NCI-H345 treated with DMSO at 0.1 percent for 48 hours (cell line): Measurements from ENCODE around the gene RASGEF1C.
"Not testable (repeated sequence)": the region's sequence is repeated elsewhere in the genome, so short reads cannot be mapped to it uniquely, and the experiment has no call there.

ENCODE experiments used
- DNase-seq: peaks from one replicate; lab custom pipeline; 2025; ENCODE audit not compliant: unreplicated experiment; lab: John Stamatoyannopoulos, UW

Gene RASGEF1C

DNA sequence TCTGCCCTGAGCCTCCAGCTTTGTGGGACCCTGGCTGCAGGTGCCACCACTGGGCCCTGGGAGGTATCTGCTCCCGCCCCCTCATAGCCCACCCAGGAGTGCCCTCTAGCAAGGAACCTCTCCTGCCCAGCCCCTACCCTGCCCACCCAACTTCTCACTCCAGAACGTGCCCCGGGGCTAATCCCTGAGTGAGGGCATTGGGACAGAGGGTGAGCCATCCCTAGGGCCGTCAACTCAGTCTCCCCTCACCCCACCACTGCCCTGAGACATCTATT, 2.7 kb upstream of the RASGEF1C start:
- no peak for DNase-seq

DNA sequence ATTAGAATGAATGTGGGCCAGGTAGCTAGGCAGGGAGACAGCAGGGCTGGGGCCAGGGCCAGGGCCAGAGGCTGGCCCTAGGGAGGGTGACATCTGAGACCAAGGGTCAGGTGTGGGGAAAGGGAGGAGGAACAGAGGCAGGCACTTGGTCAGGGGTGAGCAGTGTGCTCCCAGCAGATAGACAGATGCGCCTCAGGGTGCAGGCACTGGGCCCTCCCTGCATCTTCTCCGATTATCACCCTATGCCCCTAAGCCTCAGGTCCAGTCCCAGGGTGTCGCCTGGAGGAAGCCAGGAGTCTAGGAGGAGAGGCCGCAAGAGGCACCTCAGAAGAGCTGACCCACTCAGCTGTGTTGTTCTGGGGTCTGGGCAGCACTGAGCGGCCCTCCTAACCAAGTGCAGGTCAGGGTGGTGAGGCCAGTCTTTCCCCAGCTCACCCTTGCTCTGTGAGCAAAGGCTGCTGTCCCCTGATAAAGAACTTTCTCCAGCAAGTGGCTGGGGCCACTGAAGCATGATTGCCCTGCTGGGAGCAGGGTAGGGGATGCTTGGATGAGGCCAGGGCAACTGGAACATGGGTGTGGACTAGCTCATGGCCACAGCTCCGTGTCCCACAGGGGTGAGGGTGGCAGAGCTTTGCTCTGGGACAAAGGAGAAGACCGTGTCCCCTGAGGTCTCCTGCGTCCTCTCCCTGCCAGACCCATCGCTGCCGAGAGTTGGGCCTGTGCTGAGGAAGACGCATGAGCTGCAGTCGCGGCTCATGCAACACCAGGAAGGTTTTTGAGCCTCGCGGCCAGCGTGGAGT, 2.1 kb upstream of the RASGEF1C start:
- no peak for DNase-seq

DNA sequence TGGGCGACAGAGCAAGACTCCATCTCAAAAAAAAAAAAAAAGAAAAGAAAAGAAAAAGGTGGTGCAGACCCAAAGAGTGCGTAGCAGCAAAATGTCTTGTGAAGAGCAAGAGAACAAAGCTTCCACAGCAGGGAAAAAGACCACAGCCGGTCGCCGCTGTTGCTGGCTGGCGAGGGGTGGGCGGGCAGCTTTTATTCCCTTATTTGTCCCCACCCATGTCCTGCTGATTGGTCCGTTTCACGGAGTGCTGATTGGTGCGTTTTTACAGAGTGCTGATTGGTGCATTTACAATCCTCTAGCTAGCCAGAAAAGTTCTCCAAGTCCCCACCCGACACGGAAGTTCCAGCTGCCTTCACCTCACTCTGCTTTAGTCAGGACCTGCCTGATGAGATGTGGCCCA, 1.1 kb upstream of the RASGEF1C start:
- DNase-seq, result not testable (repeated sequence)

- DNase-seq, result no peak
Observed at GRCh38 chr5:180208435-180209081, 453 bp downstream of the RASGEF1C start.

DNA sequence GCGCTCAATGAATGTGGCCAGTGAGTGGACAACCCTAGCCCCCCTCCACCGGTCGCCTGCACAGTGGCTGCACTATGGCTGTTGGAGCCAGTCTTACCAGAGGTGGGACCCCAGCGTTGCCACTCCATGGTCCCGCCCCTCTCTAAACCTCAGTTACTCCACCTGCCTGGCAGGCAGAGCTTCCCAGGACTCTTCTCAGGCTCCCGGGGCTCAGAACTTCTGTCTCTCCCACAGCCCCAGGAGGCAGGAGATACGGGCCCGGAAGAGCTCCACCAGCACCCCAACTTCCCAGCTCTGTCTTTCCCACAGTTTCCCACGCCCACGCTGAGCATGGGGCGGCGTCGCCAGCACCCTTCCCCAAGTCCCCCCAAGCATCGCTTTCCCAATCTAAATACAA, 975 bp downstream of the RASGEF1C start:
- DNase-seq, result no peak

DNA sequence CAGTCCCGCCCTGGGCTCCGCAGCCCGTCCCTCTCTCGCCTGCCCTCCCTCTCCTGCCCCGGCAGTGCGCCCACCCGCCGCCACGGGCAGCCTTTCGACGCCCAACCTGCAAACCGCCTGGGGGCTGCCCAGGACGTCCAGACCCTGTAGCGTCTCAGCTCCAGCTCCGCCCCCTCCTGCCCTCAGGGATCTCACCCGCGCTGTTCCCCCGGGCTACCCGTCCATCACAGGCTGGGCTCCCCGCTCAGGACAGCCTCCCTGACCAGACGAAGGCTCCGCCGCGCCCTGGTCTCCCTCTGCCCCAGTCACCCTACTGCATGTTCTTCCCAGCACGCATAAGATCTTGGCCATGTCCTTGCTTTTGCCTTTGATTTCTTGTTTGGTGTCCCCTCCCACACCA, 1.4 kb downstream of the RASGEF1C start:
- DNase-seq, result no peak

- no peak for DNase-seq
Observed at GRCh38 chr5:180206993-180207392, 2.0 kb downstream of the RASGEF1C start.

DNA sequence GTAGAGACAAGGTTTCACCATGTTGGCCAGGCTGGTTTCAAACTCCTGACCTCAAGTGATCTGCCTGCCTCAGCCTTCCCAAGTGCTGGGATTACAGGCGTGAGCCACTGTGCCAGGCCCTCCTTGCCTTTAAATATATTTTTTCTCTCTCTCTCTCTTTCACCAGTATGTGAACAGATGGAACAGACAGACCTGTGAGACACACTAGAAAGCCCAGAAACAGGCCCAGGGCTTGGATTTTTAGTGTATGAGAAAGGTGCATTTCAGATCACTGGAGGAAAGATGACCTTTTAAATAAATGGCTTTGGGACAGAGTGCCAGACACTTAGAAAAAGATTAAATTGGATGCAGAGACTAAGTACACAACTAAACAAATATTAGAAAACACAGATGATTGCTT, 3.1 kb downstream of the RASGEF1C start:
- DNase-seq, result no peak

GRCh38 chr5:180204276-180204819, 4.7 kb downstream of the RASGEF1C start:
- DNase-seq, result no peak

- DNase-seq, result no peak
Observed at GRCh38 chr5:180202939-180203573, 6.0 kb downstream of the RASGEF1C start.

- peak; percentile 21 for DNase-seq
Observed at GRCh38 chr5:180201051-180201987, 7.7 kb downstream of the RASGEF1C start.

DNA sequence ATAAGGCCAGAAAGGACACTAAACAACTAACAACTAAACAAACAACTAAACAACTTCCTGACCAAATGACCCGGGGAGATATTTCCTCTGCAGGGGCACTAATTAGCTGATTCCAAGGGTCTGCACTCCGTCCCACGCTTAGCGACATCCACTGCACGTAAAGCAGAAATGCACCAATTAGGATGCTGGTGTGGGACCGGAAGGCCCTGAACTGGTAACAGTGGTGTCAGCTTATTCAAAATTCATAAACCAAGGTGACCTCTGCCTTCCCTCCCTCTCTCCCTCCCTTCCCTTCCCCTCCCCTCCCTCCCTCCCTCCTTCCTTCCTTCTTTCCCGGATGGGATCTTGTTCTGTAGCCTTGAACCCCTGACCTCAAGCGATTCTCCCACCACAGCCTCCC, 9.6 kb downstream of the RASGEF1C start:
- no peak for DNase-seq

DNA sequence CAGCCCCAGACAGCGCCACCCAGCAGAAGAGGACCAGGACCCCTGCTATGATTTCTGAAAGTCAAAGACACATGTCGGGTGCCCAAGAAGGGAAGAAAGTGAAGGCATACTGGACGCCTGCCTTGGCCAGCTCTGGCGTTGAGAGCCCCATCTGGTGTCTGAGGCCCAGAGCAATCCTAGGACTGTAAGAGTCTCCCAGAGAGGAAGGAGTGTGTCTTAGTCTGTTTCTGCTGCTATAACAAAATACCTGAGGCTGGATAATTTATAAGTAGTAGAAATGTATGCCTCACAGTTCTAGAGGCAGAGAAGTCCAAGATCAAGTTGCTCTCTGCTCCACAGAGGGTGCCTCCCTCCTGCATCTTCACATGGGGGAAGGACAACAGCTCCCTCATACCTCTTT, 10.8 kb downstream of the RASGEF1C start:
- no peak for DNase-seq

- DNase-seq, result no peak
Observed at GRCh38 chr5:180197016-180197702, 11.9 kb downstream of the RASGEF1C start.

DNA sequence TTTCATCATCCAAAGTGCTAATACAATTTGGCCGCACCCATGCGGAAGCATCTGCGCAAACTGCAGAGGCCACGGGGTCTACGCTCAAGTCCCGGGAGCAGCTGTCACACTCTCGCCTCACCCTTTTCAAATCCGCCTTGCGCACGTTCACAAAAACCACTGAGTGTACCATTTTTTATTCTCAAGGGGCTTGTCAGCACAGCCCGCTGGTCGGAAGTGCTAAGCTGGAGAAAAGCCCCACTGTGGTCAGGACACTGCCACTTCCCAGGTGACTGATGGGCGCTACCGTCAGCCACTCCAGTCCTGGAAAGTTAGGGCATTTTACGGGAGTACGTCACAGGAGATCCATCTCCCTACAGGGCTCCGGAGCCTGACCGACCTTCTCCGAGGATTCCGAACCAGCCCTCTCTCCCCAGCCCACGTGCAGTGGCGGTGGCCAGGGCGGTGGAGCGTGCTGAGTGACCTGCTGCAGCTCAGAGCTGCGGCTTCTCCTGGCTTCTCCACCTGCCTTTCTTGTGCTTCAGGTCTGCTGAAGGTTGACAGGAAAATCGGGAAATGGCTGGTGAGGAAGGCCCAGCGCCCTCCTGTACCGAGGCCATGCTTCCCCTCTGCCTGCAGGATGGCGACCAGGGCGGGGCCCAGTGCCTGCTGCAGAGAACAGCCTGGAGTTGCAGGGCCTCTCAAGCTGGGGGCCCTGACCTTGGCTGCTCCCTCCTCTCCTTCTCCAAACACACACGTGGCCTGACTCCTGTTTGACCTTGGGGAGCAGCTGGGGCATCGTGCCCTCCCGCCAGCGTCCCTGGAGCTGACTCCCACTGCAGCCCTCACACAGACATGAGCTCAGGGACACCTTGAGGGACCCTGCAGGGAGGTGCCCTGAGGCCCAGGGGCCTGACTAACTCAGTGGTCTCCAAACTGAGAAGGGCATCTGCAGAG, 14.3 kb downstream of the RASGEF1C start:
- DNase-seq, result no peak

- no peak for DNase-seq
Observed at GRCh38 chr5:180193749-180194375, 15.1 kb downstream of the RASGEF1C start.

GRCh38 chr5:180191716-180192115, 17.3 kb downstream of the RASGEF1C start:
- DNase-seq, result no peak

DNA sequence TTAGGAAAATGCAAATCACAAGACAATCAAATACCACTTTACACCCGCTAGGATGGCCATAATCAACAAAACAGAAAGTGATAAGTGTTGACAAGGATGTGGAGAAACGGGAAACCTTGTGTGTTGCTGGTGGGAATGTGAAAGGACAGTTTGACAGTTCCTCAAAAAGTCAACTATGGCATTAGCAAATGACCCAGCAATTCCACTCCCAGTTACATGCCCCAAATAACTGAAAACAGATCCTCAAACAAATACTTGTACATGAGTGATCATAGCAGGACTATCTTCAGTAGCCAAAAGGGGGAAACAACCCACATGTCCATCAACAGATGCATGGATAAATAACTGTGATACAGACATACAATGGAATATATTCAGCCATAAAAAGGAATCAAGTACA, 21.2 kb downstream of the RASGEF1C start:
- no peak for DNase-seq

- DNase-seq, result no peak
Observed at GRCh38 chr5:180180846-180181245, 28.2 kb downstream of the RASGEF1C start.
